ENCODE measurements around the gene MTFMT. TPM values are rescaled to one million over a fixed set of nuclear protein-coding genes. Genes with fewer than 3 reads are reported as not detected.

MTFMT gene
- total and polyA plus RNA-seq, 2 experiments from 2014 or later = 19.0 to 36.0 TPM

- no peaks in the 10 kb centered on the region for H3K79me2 ChIP-seq (replicated peaks; ENCODE audit: insufficient read depth)
- H3K4me2 ChIP-seq = no peak within 1 kb of the TSS
- Mint-ChIP-seq H3K9me3 (peaks cover 8% of the 10 kb centered on the region), H3K27ac (no peak within 1 kb of the TSS), H3K27me3 (ENCODE audit: insufficient read depth, low read depth, poor library complexity) (peaks cover 14% of the 10 kb centered on the region), H3K4me1 (peaks cover 23% of the 10 kb centered on the region), H3K36me3 (ENCODE audit: low read depth) (no peaks in the 10 kb centered on the region; the same call in 2 of the 3 replicates), H3K4me3 (no peak within 1 kb of the TSS; the same call in 2 of the 3 replicates)
- DNase-seq (ENCODE audit: low spot score) (no peak), ATAC-seq (peak; percentile 24)
- H3K27ac ChIP-seq (ENCODE audit: low read depth) = no peak within 1 kb of the TSS
- H3K4me1 ChIP-seq (ENCODE audit: insufficient read depth) = peaks cover 8% of the 10 kb centered on the region; the same call in 1 of the 2 replicates
- H2AFZ ChIP-seq = peak within 1 kb of the TSS; percentile 99
- no peak within 1 kb of the TSS for H3K4me3 ChIP-seq
- H3F3A ChIP-seq (replicated peaks; ENCODE audit: low read depth) = peaks cover 8% of the 10 kb centered on the region; the same call in 1 of the 2 replicates
- TF ChIP-seq REST (IDR thresholded peaks at IDR 0.05; ENCODE audit: unreplicated experiment) = no peak
- no peak for TF ChIP-seq ETS1 (IDR thresholded peaks at IDR 0.05)
- no peak for TF ChIP-seq JUNB (IDR thresholded peaks at IDR 0.05; ENCODE audit: unreplicated experiment)
- no peak for TF ChIP-seq CREB1 (CRISPR knock-in tag; IDR thresholded peaks at IDR 0.05; ENCODE audit: low read depth)
- no peak for TF ChIP-seq ZNF331 (CRISPR knock-in tag; IDR thresholded peaks at IDR 0.05; ENCODE audit: low read depth)
- no peak for TF ChIP-seq STAT1 (IDR thresholded peaks at IDR 0.05; ENCODE audit: unreplicated experiment)
- TF ChIP-seq EZH2 (IDR thresholded peaks at IDR 0.05; ENCODE audit: low read depth, unreplicated experiment) = no peak
- no peak for TF ChIP-seq POLR2AphosphoS5 (IDR thresholded peaks at IDR 0.05; ENCODE audit: low read depth)
- no peak for TF ChIP-seq ZNF462 (CRISPR knock-in tag; IDR thresholded peaks at IDR 0.05)
- no peak for TF ChIP-seq ZNF114 (CRISPR knock-in tag; IDR thresholded peaks at IDR 0.05)
- no peak for TF ChIP-seq NANOG (IDR thresholded peaks at IDR 0.05; ENCODE audit: borderline replicate concordance)
- TF ChIP-seq EZH2phosphoT487 (IDR thresholded peaks at IDR 0.05; ENCODE audit: unreplicated experiment) = no peak
- no peak for TF ChIP-seq CTCF (conservative IDR thresholded peaks at IDR 0.05; ENCODE audit: low read depth in 2 of 2)
- H3K27me3 ChIP-seq (ENCODE audit: insufficient read depth) = 0 out of 2 replicates have a peak, but pooled peaks cover 3% of the 10 kb centered on the region
- H3K9me2 ChIP-seq (ENCODE audit: insufficient read depth) = no peaks in the 10 kb centered on the region
- no peaks in the 10 kb centered on the region for H4K20me1 ChIP-seq (replicated peaks; ENCODE audit: insufficient read depth)
- no peaks in the 10 kb centered on the region for H3K36me3 ChIP-seq (ENCODE audit: insufficient read depth)
Measured at GRCh38 chr15:65076486-65077290, 47.2 kb upstream of the MTFMT start, which contains the start of gene KBTBD13. Gene KBTBD13 (plus strand): TSS chr15:65076746. CDS start chr15:65076816, 70 bp downstream.
